ENCODE results near the gene BPI. TPM values are rescaled to one million over a fixed set of nuclear protein-coding genes. Genes with fewer than 3 reads are reported as not detected.

Gene BPI
- total RNA-seq, 1 experiment from 2014 or later, result not detected

GRCh38 chr20:38267901-38268514 is 35.9 kb upstream of the BPI start:
- intact Hi-C loops (cut with micrococcal nuclease), result no loop called here
- no peak for ATAC-seq
- Histone ChIP-seq H3K9me2 (ENCODE audit: insufficient read depth) (no peaks in the 10 kb centered on the region), H3K9ac (ENCODE audit: low read length) (no peak overlapping the region), H2AFZ (ENCODE audit: low read depth, low read length, poor library complexity, severe bottlenecking) (no peak overlapping the region), H3K79me2 (ENCODE audit: insufficient read depth, low read length) (no peaks in the 10 kb centered on the region), H3K27ac (ENCODE audit: low read depth, low read length) (no peak overlapping the region), H4K20me1 (ENCODE audit: insufficient read depth) (no peaks in the 10 kb centered on the region), H3K36me3 (ENCODE audit: control insufficient read depth in 1 of 2, insufficient read depth in 2 of 2, low read length in 2 of 2) (no peaks in the 10 kb centered on the region), H3K9me3 (ENCODE audit: control insufficient read depth in 1 of 2, insufficient read depth in 1 of 2, low read depth in 1 of 2, low read length in 2 of 2) (no peaks in the 10 kb centered on the region), H3K4me2 (ENCODE audit: low read length) (no peak overlapping the region), H3K4me1 (ENCODE audit: control insufficient read depth in 1 of 2, insufficient read depth in 2 of 2, low read length in 2 of 2) (peaks cover 16 to 23% of the 10 kb centered on the region in 2 experiments), H3K27me3 (ENCODE audit: insufficient read depth, low read length) (no peaks in the 10 kb centered on the region), H3K4me3 (replicated peaks in 1 of 2; ENCODE audit: low read depth in 1 of 2, low read length in 2 of 2) (no peak overlapping the region)
- no peak for DNase-seq (ENCODE audit: low read depth, low spot score)
- no TSS peak for BruUV-seq (replicated peaks)
- no peak for TF ChIP-seq REST (IDR thresholded peaks at IDR 0.05; ENCODE audit: low read depth)
- TF ChIP-seq SIN3A (IDR thresholded peaks at IDR 0.05; ENCODE audit: low read depth), result no peak
- TF ChIP-seq ZFX (IDR thresholded peaks at IDR 0.05), result no peak
- no peak for TF ChIP-seq SP1 (IDR thresholded peaks at IDR 0.05; ENCODE audit: low read depth)
- TF ChIP-seq ZBTB33 (IDR thresholded peaks at IDR 0.05; ENCODE audit: extremely low read depth, insufficient replicate concordance, low read length), result no peak
- no peak for TF ChIP-seq CBX3 (IDR thresholded peaks at IDR 0.05; ENCODE audit: low read depth)
- TF ChIP-seq POLR2A (IDR thresholded peaks at IDR 0.05; ENCODE audit: borderline replicate concordance, extremely low read depth, insufficient read depth, insufficient read length), result no peak
- TF ChIP-seq ZNF274 (IDR thresholded peaks at IDR 0.05; ENCODE audit: low read depth, low read length), result no peak
- TF ChIP-seq FOSL1 (IDR thresholded peaks at IDR 0.05; ENCODE audit: low read depth), result no peak
- TF ChIP-seq SRF (IDR thresholded peaks at IDR 0.05; ENCODE audit: low read depth), result no peak
- no peak for TF ChIP-seq EGR1 (IDR thresholded peaks at IDR 0.05; ENCODE audit: low read depth)
- TF ChIP-seq CTCF (IDR thresholded peaks at IDR 0.05 in 2 of 3, conservative IDR thresholded peaks at IDR 0.05 in 1 of 3; ENCODE audit: borderline replicate concordance in 1 of 3, insufficient read depth in 1 of 3, low read depth in 2 of 3, low read length in 2 of 3), result no peak
- POLR2A ChIA-PET, result no interaction called here
- RAD21 ChIA-PET (ENCODE audit: low non-redundant PET in 1 of 2, low total read pairs in 2 of 2, uncharacterized antibody in 2 of 2, unreplicated experiment in 2 of 2), result no interaction called here
- CTCF ChIA-PET, result no interaction called here
